Skeletal muscle cell (primary cell): Measurements from ENCODE around the gene TAL2.

Source experiments
- DNase-seq: peaks from one replicate; pipeline ENCODE4 v3.0.0-alpha.2; 2010; ENCODE audit warnings: low read depth
- H3K4me3 ChIP-seq: 2 replicates; pipeline ENCODE4 v1.5.1; 2011; ENCODE audit warnings: low read depth, mild to moderate bottlenecking, control low read depth, low read length, moderate library complexity

TAL2 gene

GRCh38 chr9:105672711-105673234 is 10.5 kb downstream of the TAL2 start:
- DNase-seq: no peak
- no peak overlapping the region for H3K4me3 ChIP-seq

GRCh38 chr9:105673850-105674387 is 11.7 kb downstream of the TAL2 start:
- no peak overlapping the region for H3K4me3 ChIP-seq
- no peak for DNase-seq

GRCh38 chr9:105676351-105676923 is 14.2 kb downstream of the TAL2 start:
- H3K4me3 ChIP-seq: no peak overlapping the region
- DNase-seq: no peak

- no peak overlapping the region for H3K4me3 ChIP-seq
- no peak for DNase-seq
Observed at GRCh38 chr9:105678163-105678562, 15.9 kb downstream of the TAL2 start.

- DNase-seq: no peak
Observed at GRCh38 chr9:105678781-105679180, 16.5 kb downstream of the TAL2 start.

GRCh38 chr9:105679257-105680022 is 17.2 kb downstream of the TAL2 start:
- DNase-seq: no peak
- no peak overlapping the region for H3K4me3 ChIP-seq

More at GRCh38 chr9:105678781-105679180, 16.5 kb downstream of the TAL2 start:
- no peak overlapping the region for H3K4me3 ChIP-seq

- no peak for DNase-seq
- H3K4me3 ChIP-seq: no peak overlapping the region
Observed at GRCh38 chr9:105681313-105681712, 19.1 kb downstream of the TAL2 start.

GRCh38 chr9:105681724-105682123 is 19.5 kb downstream of the TAL2 start:
- no peak overlapping the region for H3K4me3 ChIP-seq
- DNase-seq: no peak

GRCh38 chr9:105683688-105684275 is 21.5 kb downstream of the TAL2 start:
- H3K4me3 ChIP-seq: no peak overlapping the region
- DNase-seq: no peak

- H3K4me3 ChIP-seq: no peak overlapping the region
- DNase-seq: no peak
Observed at GRCh38 chr9:105686936-105687335, 24.7 kb downstream of the TAL2 start.

- no peak overlapping the region for H3K4me3 ChIP-seq
- DNase-seq: no peak
Observed at GRCh38 chr9:105690742-105691141, 28.5 kb downstream of the TAL2 start.

- no peak for DNase-seq
- peak overlapping the region; percentile 76 for H3K4me3 ChIP-seq
Observed at GRCh38 chr9:105693435-105694189, 31.4 kb downstream of the TAL2 start.

GRCh38 chr9:105694190-105694847 is 32.1 kb downstream of the TAL2 start, which contains the start of gene TMEM38B:
Gene TMEM38B, plus strand, starts transcription at chr9:105694541. Its CDS starts 120 bp downstream, at chr9:105694661.
- DNase-seq: no peak
- H3K4me3 ChIP-seq: peak within 1 kb of the TSS; percentile 76

- no peak for DNase-seq
- peak overlapping the region; percentile 76 for H3K4me3 ChIP-seq
Observed at GRCh38 chr9:105694848-105695581, 32.8 kb downstream of the TAL2 start.

GRCh38 chr9:105696219-105696793 is 34.0 kb downstream of the TAL2 start:
- H3K4me3 ChIP-seq: no peak overlapping the region
- DNase-seq: no peak

GRCh38 chr9:105697871-105698270 is 35.6 kb downstream of the TAL2 start:
- DNase-seq: peak; percentile 37
- no peak overlapping the region for H3K4me3 ChIP-seq

- DNase-seq: no peak
- no peak overlapping the region for H3K4me3 ChIP-seq
Observed at GRCh38 chr9:105698348-105698870, 36.2 kb downstream of the TAL2 start.

GRCh38 chr9:105700668-105701067 is 38.4 kb downstream of the TAL2 start:
- no peak overlapping the region for H3K4me3 ChIP-seq
- DNase-seq: no peak
